HT-29 (cell line): ENCODE results near the gene DOK3. TPM values are rescaled to one million over a fixed set of nuclear protein-coding genes. Genes with fewer than 3 reads are reported as not detected.

Experiments used
- DNase-seq: peaks from one replicate; pipeline ENCODE4 v3.0.0-alpha.2; 2015; ENCODE audit warnings: low spot score
- total RNA-seq: library from RNA; depleted of rRNA; stranded (reverse); fragments of >200 nt; shearing (Covaris generic); gene quantifications from 2 replicates; pipeline ENCODE4 v1.2.3, GENCODE V29; 2014

The DOK3 gene
- total RNA-seq, 1 experiment from 2014 or later = 1.6 TPM

GRCh38 chr5:177483994-177484901, 25.4 kb downstream of the DOK3 start:
- no peak for DNase-seq

GRCh38 chr5:177483042-177483441, 26.6 kb downstream of the DOK3 start:
- no peak for DNase-seq

DNA sequence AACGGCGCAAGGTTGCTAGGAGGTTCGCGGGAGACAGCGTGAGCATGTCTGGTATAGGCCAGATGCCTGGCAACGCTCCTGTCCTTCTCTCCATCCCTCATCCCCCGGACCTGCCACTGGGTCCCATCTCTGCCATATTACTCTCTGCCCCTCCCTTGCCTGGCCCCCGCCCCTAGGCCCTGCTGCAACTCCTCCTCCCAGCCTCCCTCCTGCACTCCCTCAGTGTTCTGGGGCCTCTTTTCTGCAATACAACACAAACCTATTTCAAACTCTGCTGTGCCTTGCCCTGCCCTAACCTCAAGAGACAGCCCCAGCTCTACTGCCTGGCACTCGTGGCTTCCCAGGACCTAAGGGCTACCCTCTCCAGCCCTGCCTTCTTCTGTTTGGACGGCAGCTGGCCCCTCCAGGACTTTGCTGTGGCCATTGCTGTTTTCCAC, 27.2 kb downstream of the DOK3 start:
- DNase-seq = no peak

GRCh38 chr5:177479774-177480173, 29.9 kb downstream of the DOK3 start:
- DNase-seq = no peak

GRCh38 chr5:177478711-177479646, 30.6 kb downstream of the DOK3 start:
- no peak for DNase-seq

- no peak for DNase-seq
These were observed 31.7 kb downstream of the DOK3 start for GRCh38 chr5:177477701-177478477.

- no peak for DNase-seq
These were observed 32.9 kb downstream of the DOK3 start for GRCh38 chr5:177476531-177477233.

DNA sequence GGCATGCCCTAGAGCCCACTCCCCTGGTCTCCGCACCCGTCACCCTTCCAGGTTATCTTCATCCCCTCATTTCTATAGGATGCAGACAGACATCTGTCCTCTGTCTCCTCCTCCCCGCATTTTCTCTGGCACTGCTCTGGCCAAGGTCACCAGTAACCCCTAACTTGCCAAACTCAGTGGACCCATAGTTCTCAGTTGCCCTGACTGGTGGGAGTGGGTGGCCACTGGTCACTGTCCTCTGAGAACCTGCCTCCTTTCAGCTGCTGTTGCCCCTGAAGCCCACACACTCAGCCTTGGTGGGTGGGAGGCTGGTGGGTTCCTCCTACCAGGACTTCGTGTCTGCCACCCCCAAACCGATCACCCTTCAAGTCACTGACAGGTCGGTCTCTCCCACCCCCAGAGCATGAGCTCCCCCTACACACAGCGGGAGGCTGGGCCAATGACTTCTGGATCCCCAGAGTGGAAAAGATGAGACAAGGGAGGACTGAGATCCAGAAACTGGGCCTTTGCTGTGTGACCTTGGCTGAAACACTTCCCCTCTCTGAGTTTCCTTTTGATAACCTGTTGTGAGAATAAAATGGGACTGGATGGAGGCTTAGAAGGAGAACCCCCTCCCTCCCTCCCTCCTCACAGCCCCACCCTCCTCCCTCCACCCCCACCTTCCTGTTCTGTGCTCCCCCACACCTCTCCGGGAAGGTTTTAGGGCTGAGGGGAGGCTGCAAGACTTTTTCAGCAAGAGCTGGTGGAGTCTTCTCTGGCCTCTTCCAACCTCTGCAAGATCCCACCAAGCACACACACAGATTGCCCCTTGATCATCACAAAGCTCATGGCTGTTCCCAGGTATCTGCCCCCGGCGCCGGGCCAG, 33.8 kb downstream of the DOK3 start:
- no peak for DNase-seq

DNA sequence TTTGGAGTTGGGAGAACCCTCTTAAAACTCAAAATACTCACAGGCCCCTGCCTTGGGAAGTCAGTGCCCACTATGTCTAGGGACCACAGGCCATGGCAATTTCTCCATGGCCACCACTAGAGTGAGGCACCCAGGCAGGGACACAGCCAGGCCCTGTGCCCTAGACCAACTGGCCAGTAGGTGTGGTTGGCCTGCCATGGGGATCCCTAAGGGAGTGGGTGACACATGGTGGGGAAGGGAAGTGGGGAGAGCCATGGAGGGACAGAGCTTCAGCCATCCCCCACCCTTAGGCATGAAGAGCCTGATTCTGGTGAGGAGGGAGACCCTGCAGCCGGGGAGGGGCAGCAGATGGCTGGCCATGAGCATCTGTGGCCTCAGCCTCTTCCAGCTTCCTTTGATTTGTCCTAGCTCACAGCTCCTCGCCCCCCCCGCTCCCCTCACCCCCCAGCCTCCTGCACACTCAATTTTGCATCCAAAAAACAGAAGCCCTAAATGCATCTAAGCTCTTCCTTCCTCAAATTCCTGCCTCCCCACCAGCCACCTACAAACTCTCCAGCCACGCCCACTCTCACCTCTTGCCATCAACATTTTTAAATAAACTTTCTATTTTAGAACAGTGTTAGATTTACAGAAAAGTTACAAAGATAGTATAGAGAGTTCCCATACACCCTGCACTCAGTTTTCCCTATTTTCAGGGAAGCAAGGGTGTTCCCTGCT, 34.6 kb downstream of the DOK3 start:
- no peak for DNase-seq

- DNase-seq = no peak
These were observed 35.6 kb downstream of the DOK3 start for GRCh38 chr5:177474002-177474476.

DNA sequence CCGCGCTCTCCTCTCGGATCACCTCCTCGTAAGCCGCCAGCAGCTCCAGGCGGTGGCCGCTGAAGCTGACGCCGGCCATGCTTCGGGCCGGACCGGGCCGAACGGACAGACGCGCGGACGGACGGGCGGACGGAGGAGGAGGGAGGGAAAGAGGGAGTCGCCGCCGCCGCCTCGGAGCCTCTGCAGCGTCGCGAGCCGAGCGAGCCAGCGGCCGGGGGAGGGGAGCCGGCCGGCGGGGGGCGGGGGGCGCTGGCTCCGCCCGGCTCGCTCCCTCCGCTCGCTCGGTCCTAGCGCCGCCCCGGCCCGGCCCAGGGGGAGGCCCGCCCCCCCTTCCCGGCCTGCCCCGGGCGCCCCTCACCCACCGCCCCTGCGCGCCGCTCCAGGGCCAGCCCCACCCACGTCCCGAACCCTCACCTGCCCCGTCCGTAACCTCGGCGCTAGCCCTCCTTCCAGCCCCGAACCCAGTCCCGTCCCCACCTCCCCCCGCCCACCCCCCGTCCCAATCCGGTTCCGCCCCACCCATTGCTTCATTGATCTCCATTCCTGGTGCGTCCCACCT, 36.1 kb downstream of the DOK3 start, which contains the start of gene DBN1:
DBN1 (minus strand) TSS at position 192 of the 559 bp plus-strand sequence; CDS start at position 79, 113 bp downstream.
- DNase-seq = no peak

DNA sequence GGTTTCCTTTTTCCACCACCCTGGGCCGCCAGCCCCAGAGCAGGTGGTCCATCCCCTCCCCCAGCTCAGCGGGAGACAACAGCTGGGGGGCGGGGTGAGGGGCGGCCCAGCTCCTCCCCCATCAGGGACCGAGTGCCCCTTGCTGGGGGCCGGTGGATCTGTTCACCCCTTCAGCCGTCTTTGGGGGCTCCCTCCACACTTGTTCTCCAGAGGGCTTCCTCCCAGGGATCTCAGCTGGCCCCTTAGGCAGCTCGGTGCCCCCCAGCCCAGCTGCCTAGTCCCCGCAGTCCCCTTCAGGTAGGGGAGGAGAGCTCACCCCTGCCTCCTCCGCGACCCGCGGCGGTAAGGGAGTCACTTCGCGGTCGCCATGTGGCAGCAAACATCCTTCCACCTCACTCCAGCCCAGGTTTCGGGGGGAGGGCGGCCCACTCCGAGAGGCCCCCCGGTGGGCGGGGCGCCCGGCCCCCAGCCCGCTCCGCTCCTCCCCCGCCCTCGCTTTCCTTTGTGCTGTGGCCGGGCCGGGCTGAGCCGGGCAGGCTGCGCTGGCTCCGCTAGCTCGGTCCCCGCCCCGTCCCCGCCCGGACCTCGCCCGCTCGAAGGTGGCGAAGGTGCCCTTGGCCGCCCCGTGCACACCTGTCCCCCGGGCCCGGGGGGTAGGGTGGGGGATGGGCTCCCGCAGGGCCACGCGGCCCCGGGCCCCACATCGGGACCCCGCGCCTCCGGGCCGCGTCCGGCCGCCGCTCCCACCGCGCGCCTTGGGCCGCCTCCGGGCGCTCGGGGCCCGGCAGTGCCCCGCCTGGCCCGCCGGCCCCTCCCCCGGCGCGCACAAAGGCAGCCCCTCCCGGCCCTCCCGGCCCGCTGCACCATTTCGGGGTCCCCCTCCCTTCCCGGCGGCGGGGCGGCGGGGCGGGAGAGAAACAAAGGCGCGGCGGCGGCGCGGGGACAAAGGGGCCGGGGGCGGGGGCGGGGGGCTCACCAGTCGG, 36.9 kb downstream of the DOK3 start:
- DNase-seq = no peak

DNA sequence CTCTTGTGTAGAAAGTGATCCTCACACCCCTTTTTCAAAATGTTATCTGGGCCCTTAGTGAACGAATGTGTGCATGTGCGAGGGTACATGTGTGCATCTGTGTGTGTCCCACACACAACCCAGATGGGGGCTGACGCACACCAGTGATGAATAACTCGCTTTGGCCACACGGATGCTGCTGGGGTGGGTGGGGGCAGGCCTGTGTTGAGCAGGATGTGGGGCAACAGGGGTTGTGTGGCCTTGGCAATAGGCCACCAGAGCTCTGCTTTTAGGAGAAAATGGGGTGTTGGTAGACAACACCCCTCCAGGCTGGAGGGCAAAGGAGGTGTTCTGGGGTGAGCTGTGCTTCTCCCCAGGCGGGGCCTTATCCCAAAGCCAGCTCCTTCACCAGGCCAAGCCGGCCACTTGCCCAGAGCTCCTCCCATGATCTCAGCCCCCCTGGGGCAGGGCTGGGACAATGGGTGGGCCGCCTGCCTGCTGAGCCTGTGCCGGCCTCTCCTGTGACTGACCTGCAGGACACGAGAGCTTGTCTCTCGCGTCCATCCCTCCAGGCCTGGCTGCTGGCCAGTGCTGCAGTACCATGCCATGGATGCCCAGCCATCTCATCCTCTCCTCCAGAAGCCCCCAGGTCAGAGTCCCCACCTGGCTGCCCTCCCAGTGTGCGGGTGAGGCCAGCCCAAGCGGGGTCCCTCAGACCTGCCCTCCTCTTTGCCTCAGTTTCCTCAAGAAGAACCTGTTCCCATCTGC, 37.8 kb downstream of the DOK3 start:
- no peak for DNase-seq

GRCh38 chr5:177470759-177471536, 38.7 kb downstream of the DOK3 start:
- DNase-seq = no peak

GRCh38 chr5:177469750-177470525, 39.7 kb downstream of the DOK3 start:
- DNase-seq = no peak
